Activated naive CD8-positive, alpha-beta T cell (primary cell): ENCODE data around the gene LCN6.

ENCODE experiments used
- H3K27ac Mint-ChIP-seq: one replicate; pipeline ENCODE4 v1.8.0; 2021; ENCODE audit warnings: mixed read lengths
- H3K27me3 Mint-ChIP-seq: one replicate; pipeline ENCODE4 v1.8.0; 2021; ENCODE audit warnings: mixed read lengths
- H3K36me3 Mint-ChIP-seq: one replicate; pipeline ENCODE4 v1.8.0; 2021; ENCODE audit warnings: mixed read lengths
- H3K4me1 Mint-ChIP-seq: one replicate; pipeline ENCODE4 v1.8.0; 2021; ENCODE audit warnings: low read depth, mixed read lengths
- H3K4me3 Mint-ChIP-seq: one replicate; pipeline ENCODE4 v1.8.0; 2021; ENCODE audit warnings: mild to moderate bottlenecking, mixed read lengths
- H3K9me3 Mint-ChIP-seq: one replicate; pipeline ENCODE4 v1.8.0; 2021; ENCODE audit warnings: low read depth, mixed read lengths

The LCN6 gene

DNA sequence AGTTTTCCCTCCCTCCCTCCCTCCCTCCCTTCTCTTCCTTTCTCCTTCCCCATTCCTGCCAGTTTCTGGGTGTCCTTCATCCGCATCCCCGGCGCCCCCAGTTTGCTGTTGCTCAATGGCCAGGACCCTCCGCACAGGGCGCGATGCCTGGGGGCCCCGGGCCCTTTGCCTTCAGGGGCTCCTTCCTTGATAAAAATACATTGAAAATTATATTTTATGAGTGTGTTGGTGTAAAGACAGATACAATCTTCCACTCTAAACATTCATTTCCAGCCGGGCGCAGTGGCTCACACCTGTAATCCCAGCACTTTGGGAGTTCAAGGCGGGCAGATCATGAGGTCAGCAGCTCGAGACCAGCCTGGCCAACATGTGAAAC, 53.5 kb downstream of the LCN6 start:
- Mint-ChIP-seq H3K27me3 (peaks cover 5% of the 10 kb centered on the region), H3K36me3 (no peaks in the 10 kb centered on the region), H3K4me1 (peaks cover 5% of the 10 kb centered on the region), H3K9me3 (no peaks in the 10 kb centered on the region), H3K4me3 (no peak overlapping the region), H3K27ac (no peak overlapping the region)

DNA sequence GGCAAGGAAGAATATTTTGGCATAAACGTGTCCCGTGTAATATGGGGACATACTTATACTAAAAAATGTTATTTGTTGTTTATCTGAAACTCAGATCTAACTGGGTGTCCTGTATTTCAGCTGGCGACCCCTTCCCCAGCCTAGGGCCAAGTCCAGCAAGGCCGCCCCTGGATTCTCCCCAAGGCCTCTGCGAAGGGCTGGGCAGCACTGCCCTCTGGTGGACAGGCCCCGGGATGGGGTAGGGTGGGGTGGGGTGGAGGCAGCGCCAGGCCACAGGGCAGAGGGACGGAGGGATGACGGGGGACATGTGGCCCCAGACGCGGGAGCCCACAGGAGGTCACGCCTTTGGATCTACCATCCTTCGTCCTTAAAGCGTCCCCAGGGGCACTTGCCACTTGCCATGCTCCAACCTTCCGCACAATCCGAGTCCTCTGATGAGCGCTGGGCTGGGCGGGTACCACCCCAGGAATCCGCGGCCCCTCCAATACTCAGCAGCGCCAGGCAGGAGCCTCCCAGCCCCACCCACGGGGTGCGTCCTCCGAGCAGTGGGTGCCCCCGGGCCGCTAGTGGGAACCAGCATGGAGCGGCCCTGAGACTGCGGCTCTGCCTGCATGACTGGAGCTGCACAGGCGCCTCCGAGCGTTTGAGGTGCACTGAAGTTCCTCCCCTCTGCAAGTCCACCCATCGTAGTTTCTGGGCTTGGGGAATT, 54.0 kb downstream of the LCN6 start:
- no peaks in the 10 kb centered on the region for H3K9me3 Mint-ChIP-seq
- H3K27me3 Mint-ChIP-seq: peaks cover 5% of the 10 kb centered on the region
- peaks cover 5% of the 10 kb centered on the region for H3K4me1 Mint-ChIP-seq
- no peaks in the 10 kb centered on the region for H3K36me3 Mint-ChIP-seq
- no peak overlapping the region for H3K4me3 Mint-ChIP-seq
- no peak overlapping the region for H3K27ac Mint-ChIP-seq
